Measurements from ENCODE around the gene ASCL2.

DNA sequence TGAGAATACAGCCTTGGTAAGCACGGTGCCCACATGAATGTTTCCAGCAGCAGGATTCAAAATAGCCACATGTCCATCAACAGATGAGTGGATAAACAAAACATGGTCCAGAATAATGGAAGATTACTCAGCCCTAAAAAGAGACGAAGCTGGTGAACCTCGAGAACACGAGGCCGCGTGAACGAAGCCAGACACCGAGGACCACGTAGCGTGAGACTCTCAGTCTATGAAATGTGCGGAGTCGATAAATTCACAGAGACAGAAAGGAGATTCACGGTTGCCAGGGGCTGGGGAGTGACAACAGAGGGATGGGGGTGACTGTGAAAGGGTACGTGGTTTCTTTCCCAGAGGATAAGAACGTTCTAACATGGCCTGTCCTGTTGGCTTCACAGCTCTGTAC lies 2.9 kb upstream of the ASCL2 start:
- TF ChIP-seq CTCF (IDR thresholded peaks at IDR 0.05) (no peak), POLR2A (IDR thresholded peaks at IDR 0.05) (no peak)
